Stimulated activated CD4-positive, alpha-beta T cell treated with anti-CD3 and anti-CD28 coated beads, TNF-alpha, amount 100 ng/mL, for 1 hour (primary cell): ENCODE results near the gene LRRC8C.
A peak's percentile ranks its signal among the peaks of the same experiment; 100 is the strongest.

Experiments
- DNase-seq, 3 donors: peaks; one replicate each; pipeline ENCODE4 v3.0.0-alpha.2; 2020; ENCODE audit warnings: low read depth in 3 of 3, low spot score in 1 of 3

LRRC8C gene

GRCh38 chr1:89762386-89762778, 129.5 kb downstream of the LRRC8C start:
- DNase-seq: no peak

GRCh38 chr1:89762779-89763648, 130.1 kb downstream of the LRRC8C start:
- DNase-seq: peak; percentile 73 to 83 (median 77)

GRCh38 chr1:89763649-89763986, 130.7 kb downstream of the LRRC8C start:
- no peak for DNase-seq

- DNase-seq: no peak
Observed at GRCh38 chr1:89765774-89766173, 132.9 kb downstream of the LRRC8C start.

GRCh38 chr1:89767618-89768017, 134.7 kb downstream of the LRRC8C start:
- no peak for DNase-seq
